ENCODE measurements around the gene MCC.

DNA sequence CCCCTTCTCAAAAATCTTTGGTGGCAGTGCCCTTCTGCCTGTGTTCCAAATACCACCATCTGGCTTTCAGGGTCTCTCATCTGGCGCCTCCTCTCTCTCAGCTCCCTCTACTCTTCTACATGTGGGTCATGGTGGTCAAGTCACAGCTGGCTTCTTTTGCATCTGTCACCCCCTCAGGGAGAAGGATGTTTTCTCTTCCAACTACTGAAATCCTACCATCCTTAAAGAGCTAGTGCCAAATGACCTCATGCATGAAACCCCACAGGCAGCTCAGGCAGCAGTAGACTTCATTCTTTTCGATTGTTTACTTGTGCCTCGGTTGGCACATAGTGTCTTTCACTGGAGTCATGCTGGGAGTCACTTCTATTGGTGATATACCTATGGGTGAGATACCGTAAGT lies 292.5 kb downstream of the MCC start:
- TF ChIP-seq, protein P1, sequence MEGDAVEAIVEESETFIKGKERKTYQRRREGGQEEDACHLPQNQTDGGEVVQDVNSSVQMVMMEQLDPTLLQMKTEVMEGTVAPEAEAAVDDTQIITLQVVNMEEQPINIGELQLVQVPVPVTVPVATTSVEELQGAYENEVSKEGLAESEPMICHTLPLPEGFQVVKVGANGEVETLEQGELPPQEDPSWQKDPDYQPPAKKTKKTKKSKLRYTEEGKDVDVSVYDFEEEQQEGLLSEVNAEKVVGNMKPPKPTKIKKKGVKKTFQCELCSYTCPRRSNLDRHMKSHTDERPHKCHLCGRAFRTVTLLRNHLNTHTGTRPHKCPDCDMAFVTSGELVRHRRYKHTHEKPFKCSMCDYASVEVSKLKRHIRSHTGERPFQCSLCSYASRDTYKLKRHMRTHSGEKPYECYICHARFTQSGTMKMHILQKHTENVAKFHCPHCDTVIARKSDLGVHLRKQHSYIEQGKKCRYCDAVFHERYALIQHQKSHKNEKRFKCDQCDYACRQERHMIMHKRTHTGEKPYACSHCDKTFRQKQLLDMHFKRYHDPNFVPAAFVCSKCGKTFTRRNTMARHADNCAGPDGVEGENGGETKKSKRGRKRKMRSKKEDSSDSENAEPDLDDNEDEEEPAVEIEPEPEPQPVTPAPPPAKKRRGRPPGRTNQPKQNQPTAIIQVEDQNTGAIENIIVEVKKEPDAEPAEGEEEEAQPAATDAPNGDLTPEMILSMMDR (IDR thresholded peaks at IDR 0.05) = no peak
- TF ChIP-seq REST (IDR thresholded peaks at IDR 0.05; ENCODE audit: insufficient read depth in 1 of 2, low read depth in 2 of 2, low read length in 1 of 2) = no peak

All from Panc1 (cell line).